Activated T-cell treated with anti-CD3 and anti-CD28 coated beads, Interleukin-2, amount 50 U/mL, for 4 hours (primary cell): ENCODE data around the gene CBX7. TPM values are rescaled to one million over a fixed set of nuclear protein-coding genes. Genes with fewer than 3 reads are reported as not detected.

Source experiments
- ATAC-seq, 2 donors: fragments of 200-7000 bp; cut with Tn5 transposase; one replicate each; pipeline ENCODE4 v1.10.0; 2021
- DNase-seq: peaks from one replicate; pipeline ENCODE4 v3.0.0-alpha.2; 2020
- H3K27me3 Mint-ChIP-seq: one replicate; pipeline ENCODE4 v1.8.0; 2021; ENCODE audit warnings: low read depth, mixed read lengths
- H3K36me3 Mint-ChIP-seq: one replicate; pipeline ENCODE4 v1.8.0; 2022; ENCODE audit warnings: mixed read lengths; ENCODE audit not compliant: insufficient read depth
- H3K4me1 Mint-ChIP-seq: one replicate; pipeline ENCODE4 v1.8.0; 2021; ENCODE audit warnings: low read depth, mixed read lengths
- H3K4me3 Mint-ChIP-seq: one replicate; pipeline ENCODE4 v1.8.0; 2021; ENCODE audit warnings: mild to moderate bottlenecking, moderate library complexity, mixed read lengths
- H3K9me3 Mint-ChIP-seq: one replicate; pipeline ENCODE4 v1.8.0; 2021; ENCODE audit warnings: mixed read lengths
- total RNA-seq, 3 donors: library from RNA; stranded (reverse); gene quantifications; one replicate each; pipeline ENCODE4 v1.2.1, GENCODE V29; 2021

Gene CBX7
- total RNA-seq, 3 donors from 2014 or later, result 14.2 to 17.6 (median 14.8) TPM

DNA sequence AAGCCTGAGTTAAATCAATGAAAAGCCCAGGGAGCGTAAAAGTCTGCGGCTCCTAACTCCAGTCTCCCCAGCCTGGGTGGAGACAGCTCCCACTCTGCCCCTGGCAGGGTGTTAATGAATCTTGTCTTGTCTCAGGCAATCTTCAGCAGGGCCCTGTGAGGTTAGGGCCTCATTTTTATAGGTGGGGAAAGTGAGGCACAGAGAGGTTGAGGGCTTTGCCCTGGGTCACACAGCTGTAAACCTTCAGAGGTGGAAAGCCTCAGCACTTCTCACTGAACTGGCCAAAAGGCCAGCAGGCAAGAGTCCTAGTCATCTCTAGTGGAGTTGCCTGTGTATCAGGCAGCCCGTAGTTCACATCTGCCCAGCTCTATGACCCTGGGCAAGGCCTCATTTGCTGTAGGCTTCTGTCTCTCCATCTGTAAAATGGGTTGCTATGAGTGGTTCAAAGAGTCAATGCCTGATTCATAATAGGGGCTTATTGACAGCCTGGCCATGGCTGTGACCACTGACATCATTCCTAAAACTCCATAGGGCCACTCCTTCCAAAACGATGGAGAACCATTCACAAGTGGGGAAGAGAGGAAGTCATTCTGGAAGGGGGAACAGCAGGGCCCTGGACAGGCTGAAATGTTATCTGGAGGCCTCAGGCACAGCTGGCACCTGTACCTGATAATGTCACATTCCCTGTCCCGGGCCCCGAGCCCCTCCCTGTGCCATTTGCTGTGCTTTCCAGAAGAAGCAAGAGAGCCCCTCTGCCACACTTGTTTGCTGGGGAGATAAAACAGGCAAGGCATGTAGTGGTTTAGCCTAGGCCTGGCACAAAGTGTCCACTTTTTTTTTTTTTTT lies 6.0 kb downstream of the CBX7 start:
- no peak for ATAC-seq
- H3K4me3 Mint-ChIP-seq, result peak overlapping the region; percentile 77
- no peaks in the 10 kb centered on the region for H3K27me3 Mint-ChIP-seq
- DNase-seq, result no peak
- H3K4me1 Mint-ChIP-seq, result peaks cover 61% of the 10 kb centered on the region
- H3K36me3 Mint-ChIP-seq, result peaks cover 2% of the 10 kb centered on the region
- H3K9me3 Mint-ChIP-seq, result no peaks in the 10 kb centered on the region

GRCh38 chr22:39144101-39144767 lies 8.2 kb downstream of the CBX7 start:
- H3K4me3 Mint-ChIP-seq, result peak overlapping the region; percentile 88
- ATAC-seq (peak; percentile 51 to 56), DNase-seq (peak; percentile 52)
- H3K27me3 Mint-ChIP-seq, result no peaks in the 10 kb centered on the region
- no peaks in the 10 kb centered on the region for H3K36me3 Mint-ChIP-seq
- peaks cover 41% of the 10 kb centered on the region for H3K4me1 Mint-ChIP-seq
- no peaks in the 10 kb centered on the region for H3K9me3 Mint-ChIP-seq

GRCh38 chr22:39142088-39142680 lies 10.3 kb downstream of the CBX7 start:
- no peaks in the 10 kb centered on the region for H3K9me3 Mint-ChIP-seq
- no peak overlapping the region for H3K4me3 Mint-ChIP-seq
- no peak for ATAC-seq
- peaks cover 25% of the 10 kb centered on the region for H3K4me1 Mint-ChIP-seq
- no peaks in the 10 kb centered on the region for H3K36me3 Mint-ChIP-seq
- no peak for DNase-seq
- no peaks in the 10 kb centered on the region for H3K27me3 Mint-ChIP-seq

DNA sequence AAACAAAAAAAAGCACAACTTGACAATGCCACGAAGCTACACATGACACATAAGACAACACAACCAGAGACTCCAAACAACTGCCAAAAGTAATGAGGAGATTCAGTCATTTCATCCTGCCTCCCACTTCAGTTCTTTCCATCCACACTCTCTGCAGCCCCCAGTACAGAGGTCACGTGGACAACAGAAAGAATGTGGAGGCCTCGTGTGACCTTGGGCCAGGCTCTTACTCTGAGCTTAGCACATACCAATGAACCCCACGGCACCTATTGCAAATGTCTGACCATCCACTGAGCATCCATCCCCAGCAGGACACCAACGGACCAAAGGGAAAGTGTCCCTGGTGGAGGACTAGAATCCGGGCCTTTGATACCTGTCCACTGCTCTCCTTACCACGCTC lies 12.5 kb downstream of the CBX7 start:
- Mint-ChIP-seq H3K36me3 (peaks cover 2% of the 10 kb centered on the region), H3K4me3 (no peak overlapping the region), H3K4me1 (peaks cover 13% of the 10 kb centered on the region), H3K27me3 (no peaks in the 10 kb centered on the region), H3K9me3 (no peaks in the 10 kb centered on the region)
- DNase-seq (no peak), ATAC-seq (no peak)

DNA sequence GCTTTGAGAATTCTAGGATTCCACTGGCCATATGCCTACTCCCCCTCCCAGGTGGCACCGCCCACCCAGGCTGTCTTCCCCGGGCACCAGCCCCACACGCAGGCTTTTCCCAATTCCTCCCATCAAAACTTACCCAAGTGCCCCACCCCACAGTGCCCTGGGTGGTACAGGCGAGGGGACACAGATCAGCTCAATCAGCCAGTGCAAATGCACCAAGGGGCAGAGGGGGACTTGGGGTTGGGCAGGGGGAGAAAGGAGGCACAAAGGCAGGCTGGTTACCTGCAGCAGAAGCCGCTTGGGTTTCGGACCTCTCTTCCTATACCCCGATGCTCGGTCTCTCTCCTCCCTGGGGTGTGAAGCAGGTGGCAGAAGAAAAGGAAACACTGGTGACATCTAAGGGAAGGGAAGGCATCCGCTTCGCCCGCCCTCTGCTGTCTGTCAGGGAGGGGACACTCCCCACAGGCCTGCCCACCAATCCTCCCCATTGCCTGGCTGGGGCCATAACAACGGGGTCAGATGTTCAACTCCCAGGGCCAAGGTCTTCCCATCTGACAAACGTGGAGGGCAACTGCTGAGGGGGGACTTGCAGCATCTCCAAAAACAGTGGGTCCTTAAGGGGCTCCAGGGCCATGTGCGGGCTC lies 14.0 kb downstream of the CBX7 start:
- Mint-ChIP-seq H3K4me1 (peaks cover 3% of the 10 kb centered on the region), H3K27me3 (no peaks in the 10 kb centered on the region), H3K9me3 (no peaks in the 10 kb centered on the region), H3K36me3 (peaks cover 2% of the 10 kb centered on the region), H3K4me3 (no peak overlapping the region)
- ATAC-seq (no peak), DNase-seq (no peak)

DNA sequence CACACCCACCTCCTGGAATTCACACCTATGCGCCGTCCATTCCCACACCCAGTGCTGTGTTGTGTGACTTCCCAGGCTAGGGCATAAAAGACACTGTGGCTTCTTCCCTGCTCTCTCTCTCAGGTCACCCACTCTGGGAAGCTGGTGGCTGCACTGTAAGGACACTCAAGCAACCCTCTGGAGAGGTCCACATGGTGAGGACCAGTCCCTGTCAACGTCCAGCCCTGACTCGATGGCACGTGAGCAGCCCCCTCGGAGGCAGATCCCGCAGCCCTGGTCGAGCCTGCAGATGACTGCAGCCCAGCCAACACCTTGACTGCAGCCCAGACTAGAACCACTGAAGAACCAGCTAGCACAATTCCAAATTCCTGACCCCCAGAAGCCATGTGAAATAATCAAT lies 16.2 kb downstream of the CBX7 start:
- DNase-seq (no peak), ATAC-seq (no peak)
- Mint-ChIP-seq H3K4me1 (peaks cover 3% of the 10 kb centered on the region), H3K27me3 (no peaks in the 10 kb centered on the region), H3K4me3 (no peak overlapping the region), H3K9me3 (no peaks in the 10 kb centered on the region), H3K36me3 (peaks cover 2% of the 10 kb centered on the region)

DNA sequence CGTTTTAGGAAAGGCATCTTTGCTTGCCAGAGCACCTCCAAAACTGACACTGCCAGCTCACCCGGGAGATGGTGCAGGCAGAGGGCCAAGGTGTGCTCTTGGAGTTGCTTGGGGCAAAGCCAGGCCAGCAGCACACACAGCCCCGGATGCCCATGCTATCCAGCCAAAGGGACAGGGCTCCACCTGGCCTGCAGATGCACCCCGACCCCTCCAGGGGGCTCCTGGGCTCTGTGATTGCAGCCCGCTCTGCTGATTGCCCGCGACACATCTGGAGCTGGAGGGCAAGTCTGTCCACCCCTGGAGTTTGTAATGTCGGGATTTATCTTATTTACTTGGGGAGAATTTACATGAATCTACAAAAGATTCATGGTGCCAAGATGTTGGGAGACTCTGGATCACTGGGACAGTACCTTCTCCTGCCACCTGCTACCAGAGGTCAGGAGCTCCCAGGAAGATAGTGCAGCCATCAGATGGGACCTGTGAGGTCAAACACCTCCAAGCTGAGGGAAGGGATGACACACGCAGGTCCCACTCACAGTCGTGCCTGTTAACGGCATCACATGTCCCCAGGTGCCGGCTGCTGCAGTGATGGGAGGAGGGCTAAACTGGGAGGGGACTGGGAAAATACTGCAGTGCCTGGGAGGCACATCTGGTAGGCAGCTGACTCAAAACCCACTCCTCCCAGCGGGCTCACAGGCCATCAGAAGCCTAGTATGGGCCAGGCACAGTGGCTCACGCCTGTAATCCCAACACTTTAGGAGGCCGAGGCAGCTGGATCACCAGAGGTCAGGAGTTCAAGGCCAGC lies 17.2 kb downstream of the CBX7 start:
- DNase-seq (peak; percentile 36), ATAC-seq (peak; percentile 78 to 80)
- Mint-ChIP-seq H3K27me3 (no peaks in the 10 kb centered on the region), H3K4me3 (no peak overlapping the region), H3K36me3 (peaks cover 5% of the 10 kb centered on the region), H3K9me3 (no peaks in the 10 kb centered on the region), H3K4me1 (peaks cover 3% of the 10 kb centered on the region)

DNA sequence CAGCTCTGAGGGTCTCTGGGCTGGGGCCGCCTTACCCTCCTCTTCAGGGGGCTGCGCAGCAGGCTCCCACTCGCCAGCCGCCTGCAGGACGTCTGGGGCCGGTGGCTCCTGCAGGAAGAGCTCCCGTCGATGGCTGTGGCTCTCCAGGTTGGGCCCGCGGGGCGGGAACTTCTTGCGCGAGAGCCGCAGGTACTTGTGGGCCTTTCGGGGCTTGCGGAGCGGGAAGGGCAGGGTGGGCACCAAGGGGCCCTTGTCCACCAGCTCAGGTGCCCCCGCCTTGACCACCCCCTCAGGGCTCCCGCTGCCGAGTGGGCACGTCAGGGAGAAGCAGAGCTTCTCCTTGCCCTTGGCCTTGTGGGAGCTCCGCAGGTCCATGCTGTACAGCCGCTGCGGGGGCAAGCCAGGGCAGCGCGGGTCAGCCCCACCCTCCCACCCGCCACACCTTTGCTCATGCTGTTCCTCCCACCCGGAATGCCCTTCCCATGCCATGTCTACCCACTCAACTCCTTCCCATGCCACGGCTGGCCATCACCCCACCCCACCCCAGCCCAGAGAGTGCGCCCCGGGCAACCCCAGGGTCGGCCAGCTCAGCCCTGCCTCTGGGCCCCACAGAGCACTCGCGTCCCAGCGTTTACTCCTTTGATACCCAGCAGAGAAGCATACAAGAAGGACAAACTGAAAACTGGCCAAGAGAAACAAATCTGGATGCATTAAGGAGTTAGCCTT lies 18.0 kb downstream of the CBX7 start:
- Mint-ChIP-seq H3K4me3 (no peak overlapping the region), H3K4me1 (no peaks in the 10 kb centered on the region), H3K9me3 (no peaks in the 10 kb centered on the region), H3K27me3 (no peaks in the 10 kb centered on the region), H3K36me3 (peaks cover 5% of the 10 kb centered on the region)
- ATAC-seq, result no peak
- no peak for DNase-seq

- peaks cover 5% of the 10 kb centered on the region for H3K36me3 Mint-ChIP-seq
- no peak overlapping the region for H3K4me3 Mint-ChIP-seq
- H3K27me3 Mint-ChIP-seq, result no peaks in the 10 kb centered on the region
- no peaks in the 10 kb centered on the region for H3K4me1 Mint-ChIP-seq
- H3K9me3 Mint-ChIP-seq, result no peaks in the 10 kb centered on the region
- DNase-seq (no peak), ATAC-seq (no peak)
These were observed 18.6 kb downstream of the CBX7 start for GRCh38 chr22:39133871-39134270.

- DNase-seq, result no peak
- ATAC-seq, result no peak
These were observed 19.5 kb downstream of the CBX7 start for GRCh38 chr22:39132871-39133524.

GRCh38 chr22:39132281-39132680 lies 20.2 kb downstream of the CBX7 start:
- no peaks in the 10 kb centered on the region for H3K9me3 Mint-ChIP-seq
- no peak overlapping the region for H3K4me3 Mint-ChIP-seq
- no peak for DNase-seq
- H3K36me3 Mint-ChIP-seq, result peaks cover 5% of the 10 kb centered on the region
- no peaks in the 10 kb centered on the region for H3K27me3 Mint-ChIP-seq
- no peaks in the 10 kb centered on the region for H3K4me1 Mint-ChIP-seq
- no peak for ATAC-seq

More at GRCh38 chr22:39132871-39133524, 19.5 kb downstream of the CBX7 start:
- H3K36me3 Mint-ChIP-seq, result peaks cover 5% of the 10 kb centered on the region
- no peaks in the 10 kb centered on the region for H3K9me3 Mint-ChIP-seq
- no peaks in the 10 kb centered on the region for H3K27me3 Mint-ChIP-seq
- H3K4me3 Mint-ChIP-seq, result no peak overlapping the region
- no peaks in the 10 kb centered on the region for H3K4me1 Mint-ChIP-seq

DNA sequence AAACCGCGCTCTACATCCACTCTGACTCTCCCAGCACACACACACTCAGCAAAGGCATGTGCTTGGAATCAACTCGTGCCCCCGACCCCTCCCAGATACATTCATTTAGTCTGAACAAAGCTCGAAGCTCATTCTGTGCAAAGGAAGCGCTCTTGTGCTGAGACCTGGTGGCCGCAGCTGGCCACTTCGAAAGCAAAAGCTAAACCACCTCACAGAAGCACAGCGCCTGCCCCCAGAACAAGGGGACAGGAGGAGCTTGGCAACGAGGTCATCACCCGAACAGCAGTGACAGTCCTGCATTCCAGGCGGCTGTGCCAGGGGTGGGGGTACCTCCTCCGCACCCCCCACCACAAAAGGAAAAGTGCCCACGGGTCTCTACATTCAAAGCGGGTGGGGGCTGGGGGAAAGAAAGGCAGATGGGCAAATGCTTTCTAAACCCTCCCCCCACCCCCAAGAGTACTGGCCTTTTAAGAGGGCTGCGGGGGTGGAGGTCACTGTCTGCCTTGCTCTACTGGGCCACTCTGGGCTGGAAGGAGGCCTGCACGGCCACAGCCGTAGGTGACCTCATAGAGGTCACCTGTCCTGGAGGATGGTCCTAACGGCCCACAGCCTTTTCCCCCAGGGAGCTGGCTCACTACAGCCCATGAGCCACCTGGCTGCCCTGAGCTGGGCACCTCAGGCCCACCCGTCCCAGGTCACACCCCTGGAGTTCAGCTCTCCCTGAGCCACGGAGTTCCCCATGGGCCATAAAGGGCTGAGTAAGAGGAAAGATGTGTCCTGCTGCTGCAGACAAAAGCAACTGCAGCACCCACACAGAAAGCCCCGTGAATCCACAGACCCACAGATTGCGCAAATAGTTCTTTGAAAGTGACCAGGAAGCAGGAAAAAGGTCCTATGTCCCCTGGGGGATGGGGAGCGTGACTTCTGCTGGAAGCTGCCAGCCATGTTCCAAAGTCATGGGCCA lies 21.3 kb downstream of the CBX7 start:
- Mint-ChIP-seq H3K36me3 (peaks cover 3% of the 10 kb centered on the region), H3K4me3 (no peak overlapping the region), H3K9me3 (no peaks in the 10 kb centered on the region), H3K27me3 (no peaks in the 10 kb centered on the region), H3K4me1 (no peaks in the 10 kb centered on the region)
- no peak for DNase-seq
- no peak for ATAC-seq
